CD4-positive, alpha-beta T cell (primary cell): ENCODE results near the gene LRRC15. TPM values are rescaled to one million over a fixed set of nuclear protein-coding genes. Genes with fewer than 3 reads are reported as not detected.

ENCODE experiments used
- ATAC-seq: fragments of 200-7000 bp; cut with Tn5 transposase; one replicate; pipeline ENCODE4 v1.10.0; 2022; ENCODE audit warnings: mild to moderate bottlenecking; ENCODE audit not compliant: poor library complexity
- CTCF ChIA-PET: fragments of 350-600 bp; sonication (Branson Sonifier 250); formaldehyde crosslinking; loops from one replicate; lab custom pipeline; 2021; ENCODE audit warnings: antibody characterized with exemption, inconsistent platforms; lab: Charles Lee
- POLR2A ChIA-PET: fragments of 350-600 bp; sonication (Branson Sonifier 250); formaldehyde crosslinking; loops from one replicate; lab custom pipeline; 2021; ENCODE audit warnings: antibody characterized with exemption, inconsistent platforms; lab: Charles Lee
- DNase-seq, 14 experiments: peaks; one replicate each; pipeline ENCODE4 v3.0.0-alpha.2; 2013 to 2020; ENCODE audit warnings: mixed read lengths in 2 of 14
- H3K27ac ChIP-seq, 2 donors: one replicate each; pipeline versions ENCODE4 v1.5.1 to v1.7.0; 2013; ENCODE audit warnings: low read length in 2 of 2, low read depth in 1 of 2, mild to moderate bottlenecking in 1 of 2
- H3K27me3 ChIP-seq, 2 experiments: 1 replicate in 1 of 2; 2 replicates in 1 of 2; pipeline versions ENCODE4 v1.6.1 to v1.7.0; 2013; ENCODE audit warnings: low read length in 2 of 2, control low read depth in 1 of 2, mild to moderate bottlenecking in 1 of 2, moderate library complexity in 1 of 2; ENCODE audit not compliant: insufficient read depth in 2 of 2, control insufficient read depth in 1 of 2
- H3K36me3 ChIP-seq: one replicate; pipeline ENCODE4 v1.6.1; 2013; ENCODE audit warnings: low read length, control low read depth; ENCODE audit not compliant: insufficient read depth
- H3K4me1 ChIP-seq: one replicate; pipeline ENCODE4 v1.6.1; 2013; ENCODE audit warnings: low read length, control low read depth; ENCODE audit not compliant: insufficient read depth
- H3K4me3 ChIP-seq: one replicate; pipeline ENCODE4 v1.5.1; 2013; ENCODE audit warnings: mild to moderate bottlenecking, low read length, moderate library complexity
- H3K9me3 ChIP-seq, 2 experiments: 1 replicate in 1 of 2; 2 replicates in 1 of 2; pipeline versions ENCODE4 v1.6.1 to v1.7.0; 2013; ENCODE audit warnings: low read length in 2 of 2, mild to moderate bottlenecking in 2 of 2, control low read depth in 1 of 2, moderate library complexity in 1 of 2; ENCODE audit not compliant: control insufficient read depth in 1 of 2, insufficient read depth in 1 of 2
- H3K27ac Mint-ChIP-seq: one replicate; pipeline ENCODE4 v1.8.0; 2020; ENCODE audit warnings: mixed read lengths
- H3K27me3 Mint-ChIP-seq: one replicate; pipeline ENCODE4 v1.8.0; 2021; ENCODE audit warnings: mixed read lengths
- H3K36me3 Mint-ChIP-seq: one replicate; pipeline ENCODE4 v1.8.0; 2021; ENCODE audit warnings: low read depth, mixed read lengths
- H3K4me1 Mint-ChIP-seq: one replicate; pipeline ENCODE4 v1.8.0; 2021; ENCODE audit warnings: low read depth, mixed read lengths
- H3K4me3 Mint-ChIP-seq: one replicate; pipeline ENCODE4 v1.8.0; 2020; ENCODE audit warnings: mild to moderate bottlenecking, mixed read lengths
- H3K9me3 Mint-ChIP-seq: one replicate; pipeline ENCODE4 v1.8.0; 2020; ENCODE audit warnings: mixed read lengths
- CTCF ChIP-seq: fragments of 200-600 bp; IDR thresholded peaks from one replicate; pipeline ENCODE4 v1.8.0; 2022; ENCODE audit warnings: antibody characterized with exemption, mild to moderate bottlenecking
- intact Hi-C, 2 experiments: fragments of 100-400 bp; cut with DNase I in 1 of 2; cut with micrococcal nuclease in 1 of 2; formaldehyde crosslinking; loops; one replicate each; pipeline versions ENCODE4 v1.15.1 to v1.9.0; 2023 to 2025; cut with DNase I, micrococcal nuclease
- total RNA-seq, 174 experiments: library from RNA in 2 of 174; stranded (reverse) in 2 of 174; gene quantifications; one replicate each; pipeline ENCODE4 v1.2.3 and lab custom pipeline; 2021 to 2026

The LRRC15 gene
- total RNA-seq, 2 experiments from 2014 or later, result not detected

DNA sequence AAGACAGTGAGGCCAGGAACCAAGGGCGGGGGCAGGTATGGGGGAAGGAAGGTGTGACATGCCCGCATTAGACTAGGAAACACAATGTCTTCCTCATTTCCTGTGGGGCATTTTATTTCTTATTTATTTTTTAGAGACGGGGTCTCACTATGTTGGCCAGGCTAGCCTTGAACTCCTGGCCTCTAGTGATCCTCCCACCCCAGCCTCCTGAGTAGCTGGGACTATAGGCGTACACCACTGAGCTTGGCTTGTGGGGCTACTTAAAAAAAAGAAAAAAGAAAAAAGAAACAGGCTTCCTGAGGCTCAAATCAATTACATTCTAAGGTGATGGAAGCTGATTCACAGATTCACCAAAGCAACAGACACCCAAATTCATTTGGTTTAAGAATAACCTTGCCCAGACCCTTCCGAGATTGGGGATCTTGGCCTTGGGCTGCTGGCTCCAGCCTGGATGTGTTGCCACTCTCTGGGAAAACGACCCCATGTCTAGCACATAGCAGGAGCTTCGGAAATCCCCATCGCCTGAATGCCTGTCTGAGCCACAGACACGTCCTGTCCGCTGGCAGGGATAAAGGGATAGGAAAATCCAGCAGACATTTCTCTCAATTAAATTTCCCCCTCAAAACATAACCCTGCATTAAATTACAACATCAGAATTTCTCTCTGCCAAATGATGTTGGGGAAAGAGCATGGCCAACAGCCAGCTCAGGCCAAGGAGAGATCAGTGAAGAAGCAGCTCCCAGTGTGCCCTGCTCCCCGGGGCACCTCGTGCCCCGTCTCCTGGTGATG is 31.4 kb downstream of the LRRC15 start:
- H3K9me3 Mint-ChIP-seq, result no peaks in the 10 kb centered on the region
- H3K36me3 ChIP-seq, result no peaks in the 10 kb centered on the region
- ChIA-PET CTCF (no interaction called here), POLR2A (interaction anchor here (1.0 to 1.4 kb wide), 2 partner anchors 59 to 60 kb away, joined by 3 to 4 read pairs; no protein-coding TSS in a partner anchor)
- no peak overlapping the region for H3K4me3 Mint-ChIP-seq
- ATAC-seq, result no peak
- TF ChIP-seq CTCF, result no peak
- H3K4me1 Mint-ChIP-seq, result peaks cover 4% of the 10 kb centered on the region
- H3K36me3 Mint-ChIP-seq, result no peaks in the 10 kb centered on the region
- H3K27me3 Mint-ChIP-seq, result peaks cover 24% of the 10 kb centered on the region
- intact Hi-C loops, result no loop called here
- H3K4me3 ChIP-seq, result no peak overlapping the region
- no peaks in the 10 kb centered on the region for H3K9me3 ChIP-seq
- DNase-seq, result no peak
- H3K27ac Mint-ChIP-seq, result no peak overlapping the region
- H3K27ac ChIP-seq, result no peak overlapping the region
- peaks cover 3 to 4% of the 10 kb centered on the region in 2 experiments for H3K27me3 ChIP-seq
- peaks cover 9% of the 10 kb centered on the region for H3K4me1 ChIP-seq

GRCh38 chr3:194336601-194337355 is 32.8 kb downstream of the LRRC15 start:
- DNase-seq (no peak), ATAC-seq (no peak)
- POLR2A ChIA-PET, result interaction anchor here (1.0 kb wide), 1 partner anchor 61 kb away, joined by 3 read pairs; no protein-coding TSS in a partner anchor
- H3K36me3 Mint-ChIP-seq, result no peaks in the 10 kb centered on the region
- H3K4me1 ChIP-seq, result peaks cover 10% of the 10 kb centered on the region
- H3K36me3 ChIP-seq, result no peaks in the 10 kb centered on the region
- no peaks in the 10 kb centered on the region for H3K9me3 ChIP-seq
- peaks cover 4% of the 10 kb centered on the region for H3K4me1 Mint-ChIP-seq
- no peak for TF ChIP-seq CTCF
- no peak overlapping the region for H3K27ac ChIP-seq
- H3K27ac Mint-ChIP-seq, result no peak overlapping the region
- no peak overlapping the region for H3K4me3 ChIP-seq
- CTCF ChIA-PET, result no interaction called here
- H3K4me3 Mint-ChIP-seq, result no peak overlapping the region
- no peaks in the 10 kb centered on the region for H3K9me3 Mint-ChIP-seq
- peaks cover 31% of the 10 kb centered on the region for H3K27me3 Mint-ChIP-seq
- H3K27me3 ChIP-seq, result peaks cover 6 to 14% of the 10 kb centered on the region in 2 experiments
- intact Hi-C loops, result no loop called here

- Histone ChIP-seq H3K4me3 (no peak overlapping the region), H3K27me3 (peaks cover 6 to 17% of the 10 kb centered on the region in 2 experiments), H3K27ac (no peak overlapping the region), H3K9me3 (no peaks in the 10 kb centered on the region), H3K4me1 (peaks cover 10% of the 10 kb centered on the region), H3K36me3 (no peaks in the 10 kb centered on the region)
- Mint-ChIP-seq H3K9me3 (no peaks in the 10 kb centered on the region), H3K36me3 (no peaks in the 10 kb centered on the region), H3K27ac (no peak overlapping the region), H3K4me1 (peaks cover 4% of the 10 kb centered on the region), H3K4me3 (peak overlapping the region; percentile 60), H3K27me3 (peaks cover 36% of the 10 kb centered on the region)
- ATAC-seq (no peak), DNase-seq (no peak)
- CTCF ChIA-PET, result interaction anchor here (0.6 to 2.8 kb wide), 17 partner anchors 8 to 261 kb away, joined by 3 to 23 read pairs (median 5); partner anchors contain the start of gene GP5
- intact Hi-C loops, result loop anchor here (1.0 to 5.0 kb wide), 6 partner anchors 10 to 773 kb away; no protein-coding TSS in a partner anchor
- POLR2A ChIA-PET, result interaction anchor here (0.5 to 2.2 kb wide), 3 partner anchors 64 to 662 kb away, joined by 4 to 11 read pairs (median 4); partner anchors contain the start of gene GP5
- peak; percentile 7 for TF ChIP-seq CTCF
Measured at GRCh38 chr3:194333981-194334320, 35.6 kb downstream of the LRRC15 start.
